Cerebellar cortex (tissue), 1 donor: Measurements from ENCODE around the gene PDE3A.

Experiments
- DNase-seq: peaks from one replicate; pipeline ENCODE4 v3.0.0-alpha.2; 2015; ENCODE audit warnings: low spot score

PDE3A gene

DNA sequence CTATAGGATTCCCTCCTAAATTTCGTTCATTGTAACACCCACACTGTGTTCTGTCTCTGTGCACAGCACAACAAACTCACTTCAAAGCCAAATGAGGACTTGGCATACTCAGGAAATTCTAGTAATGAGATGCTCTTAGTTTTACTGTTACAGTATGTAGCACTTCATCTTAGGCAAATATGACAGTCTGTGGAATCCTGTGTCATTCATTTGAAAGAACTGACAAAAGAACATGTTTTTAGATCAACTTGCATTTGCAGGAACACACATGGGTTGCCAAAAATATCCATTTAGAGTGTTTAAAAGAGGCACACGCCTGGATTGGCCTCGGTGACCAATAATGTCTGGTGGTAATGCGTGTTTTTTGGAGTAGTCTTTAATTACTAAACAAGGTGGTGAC lies 56.5 kb downstream of the PDE3A start:
- no peak for DNase-seq

DNA sequence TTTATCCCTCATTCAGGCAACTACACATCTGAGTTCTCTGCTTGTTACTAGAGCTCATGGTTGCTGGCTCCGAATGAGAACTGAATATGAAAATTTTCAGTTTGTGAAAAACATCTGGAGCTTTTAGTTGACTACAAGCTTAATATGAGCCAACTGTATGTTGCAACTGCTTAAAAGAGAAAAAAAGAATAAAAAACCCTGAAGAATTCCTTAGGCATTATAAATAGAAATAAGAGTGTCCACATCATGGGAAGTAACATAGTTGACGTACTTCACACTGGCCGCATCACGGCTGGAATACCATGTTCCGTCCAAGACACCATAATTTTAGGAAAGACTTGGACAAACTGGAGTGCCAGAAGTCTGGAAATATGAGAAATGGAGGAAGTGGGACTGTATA lies 57.9 kb downstream of the PDE3A start:
- no peak for DNase-seq

DNA sequence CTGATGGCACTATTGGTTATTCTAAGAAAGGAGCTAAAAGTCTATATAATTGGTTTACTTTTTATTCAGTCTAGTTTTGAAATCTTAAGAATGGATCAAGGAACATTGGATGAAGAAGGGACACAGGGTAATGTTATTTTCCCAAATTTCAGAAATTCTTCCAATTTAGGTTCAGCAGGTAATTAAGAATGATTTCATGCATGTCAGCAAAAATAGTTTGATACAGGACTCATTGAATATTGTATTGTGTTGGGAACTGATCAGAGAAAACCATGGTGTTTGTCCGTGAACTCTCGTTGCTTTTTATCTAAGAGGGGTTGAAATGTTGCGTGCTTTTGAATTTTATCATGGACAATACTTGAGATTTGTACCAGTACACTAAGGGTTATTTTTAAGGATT lies 58.6 kb downstream of the PDE3A start:
- no peak for DNase-seq

DNA sequence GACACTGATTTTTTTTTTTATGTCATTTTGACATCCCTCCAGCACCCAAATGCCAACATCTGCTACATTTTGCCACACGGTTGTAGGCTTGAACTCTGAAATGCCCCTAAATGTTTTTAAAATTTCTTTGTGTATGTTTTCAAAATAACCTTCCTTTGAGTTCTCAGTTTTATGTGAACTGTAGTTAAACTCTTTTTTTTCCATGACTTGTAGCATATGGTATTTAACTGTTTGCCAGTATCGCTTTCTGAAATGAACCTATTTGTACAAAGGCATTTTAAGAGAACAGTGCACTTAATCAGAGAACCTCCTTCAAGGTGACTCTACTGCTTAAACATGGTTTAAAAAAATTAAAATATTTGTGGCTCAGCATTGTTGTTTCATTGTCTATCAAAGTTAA lies 61.5 kb downstream of the PDE3A start:
- no peak for DNase-seq

DNA sequence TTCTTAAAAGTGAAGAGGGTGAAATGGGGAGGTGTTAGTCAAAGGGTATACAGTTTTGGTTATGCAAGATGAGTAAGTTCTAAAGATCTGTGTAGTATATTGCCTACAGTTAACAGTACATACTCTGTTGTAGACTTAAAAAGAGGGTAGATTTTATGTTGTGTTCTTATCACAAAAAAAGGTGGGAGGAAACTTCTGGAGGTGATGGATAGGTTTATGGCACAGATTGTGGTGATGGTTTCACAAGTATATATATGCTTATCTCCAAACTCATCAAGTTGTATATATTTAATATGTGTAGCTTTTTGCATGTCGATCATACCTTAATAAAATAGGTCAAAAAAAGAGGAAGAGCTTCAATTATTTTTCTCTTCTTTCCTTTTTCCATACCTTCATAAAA lies 64.0 kb downstream of the PDE3A start:
- DNase-seq: no peak

DNA sequence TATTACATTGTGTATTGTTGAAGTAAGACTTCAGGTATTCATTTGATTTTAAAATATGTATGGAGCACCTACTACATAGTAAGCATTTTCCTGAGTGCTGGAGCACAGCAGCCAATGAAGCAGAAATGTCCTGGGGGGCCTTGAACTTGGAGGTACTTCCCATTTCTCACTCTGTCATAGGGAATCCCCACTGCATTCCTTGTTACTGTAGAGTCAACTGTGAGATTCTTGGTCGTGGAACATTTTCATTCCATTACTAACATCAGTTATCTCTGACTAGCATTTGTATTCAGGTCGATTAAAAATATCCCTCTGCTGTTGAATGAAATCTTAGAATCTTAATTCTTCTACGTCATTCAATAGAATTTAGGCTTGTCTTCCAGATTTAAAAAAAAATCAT lies 66.7 kb downstream of the PDE3A start:
- no peak for DNase-seq

DNA sequence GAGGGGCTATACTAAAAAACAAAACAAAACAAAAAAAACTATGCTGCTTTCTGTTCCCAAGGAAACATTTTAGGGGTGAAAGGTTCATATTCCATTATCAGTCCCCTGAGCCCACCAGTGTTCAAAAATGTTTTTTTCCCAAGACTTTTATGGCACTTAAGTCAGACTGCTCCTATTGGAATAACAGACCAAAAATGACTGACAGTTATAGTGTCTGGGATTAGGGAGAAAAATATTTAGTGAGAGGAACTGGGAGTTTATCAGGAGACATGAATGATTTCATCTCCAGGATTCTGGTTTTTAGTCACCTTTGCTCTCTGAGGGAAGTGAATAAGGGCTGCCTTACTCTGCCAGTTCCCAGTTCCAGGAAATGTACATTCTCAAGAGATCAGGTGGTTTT lies 68.0 kb downstream of the PDE3A start:
- no peak for DNase-seq

DNA sequence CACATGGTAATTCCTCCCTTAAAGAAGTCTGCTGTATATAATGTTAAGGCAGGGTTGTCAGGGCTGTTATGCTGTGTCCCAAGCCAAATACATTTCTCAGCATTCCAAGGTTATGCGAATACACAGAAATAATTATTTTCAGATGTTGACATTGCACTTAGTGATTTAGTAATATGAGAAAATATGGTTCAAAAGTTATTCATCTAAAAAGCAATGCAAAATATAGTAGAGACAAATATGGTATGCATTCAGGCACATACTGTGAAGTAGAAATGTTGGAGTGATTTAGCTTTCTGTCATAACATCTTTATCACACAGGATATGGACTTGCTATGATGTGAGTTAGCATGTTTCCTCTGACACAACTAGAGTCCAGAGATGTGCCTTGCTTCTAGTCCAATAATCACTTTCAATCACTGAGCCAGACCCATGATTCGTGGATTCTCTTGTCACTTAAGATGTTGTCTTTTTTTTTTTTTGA lies 70.0 kb downstream of the PDE3A start:
- no peak for DNase-seq

DNA sequence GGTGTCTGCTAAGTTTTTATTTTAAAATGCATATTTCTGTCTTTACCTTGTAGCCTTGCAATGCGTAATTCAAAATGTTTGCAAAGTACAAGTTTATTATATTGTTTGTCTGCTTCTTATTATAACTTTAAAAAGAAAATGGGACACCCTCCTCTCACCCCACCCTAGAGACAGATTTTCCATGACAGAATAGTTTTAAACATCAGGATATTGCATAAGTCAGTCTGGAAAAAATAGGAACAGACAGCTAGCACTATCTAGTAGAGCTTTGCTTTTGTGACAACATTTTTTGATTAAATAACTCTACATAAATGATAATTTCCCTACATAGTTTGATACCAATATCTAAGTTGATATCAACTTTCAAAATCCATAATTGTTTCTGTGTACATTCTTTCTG lies 71.3 kb downstream of the PDE3A start:
- DNase-seq: no peak

DNA sequence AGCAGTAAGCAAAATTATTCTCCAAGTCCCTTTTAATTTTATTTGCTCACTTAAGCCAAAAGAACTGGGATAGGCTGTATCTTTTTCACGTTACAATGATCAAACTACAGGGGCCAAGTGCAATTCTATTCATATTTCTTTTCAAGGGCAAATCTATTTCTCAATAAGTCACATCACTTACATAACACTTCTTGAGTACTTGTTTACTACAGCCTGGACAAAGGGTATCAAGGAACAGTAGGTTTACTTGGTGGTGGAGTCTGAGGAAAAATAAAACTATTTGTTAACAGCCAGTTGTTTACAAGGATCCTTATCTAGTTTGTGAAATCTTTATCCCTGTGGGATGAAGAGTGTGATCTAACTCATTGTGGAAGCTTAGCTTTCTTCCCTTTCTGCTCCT lies 72.1 kb downstream of the PDE3A start:
- no peak for DNase-seq

DNA sequence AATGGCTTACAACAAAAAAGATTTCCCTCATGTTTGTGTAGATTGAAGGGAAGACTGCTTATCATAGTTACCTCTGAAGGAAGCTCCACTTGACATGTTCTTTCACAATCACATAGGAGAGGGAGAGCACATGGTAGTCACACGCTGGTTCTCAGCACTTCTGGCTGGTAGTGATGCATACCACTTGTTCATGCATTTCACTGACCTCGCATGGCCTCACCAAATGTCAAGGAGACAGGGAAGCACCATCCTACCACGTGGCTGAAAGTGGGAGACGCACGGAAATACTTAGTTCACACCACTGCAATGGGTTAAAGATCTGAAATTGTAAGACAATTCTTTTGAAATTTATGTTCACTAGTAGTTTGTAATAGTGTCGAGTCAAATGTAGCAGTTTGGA lies 74.0 kb downstream of the PDE3A start:
- DNase-seq: no peak

DNA sequence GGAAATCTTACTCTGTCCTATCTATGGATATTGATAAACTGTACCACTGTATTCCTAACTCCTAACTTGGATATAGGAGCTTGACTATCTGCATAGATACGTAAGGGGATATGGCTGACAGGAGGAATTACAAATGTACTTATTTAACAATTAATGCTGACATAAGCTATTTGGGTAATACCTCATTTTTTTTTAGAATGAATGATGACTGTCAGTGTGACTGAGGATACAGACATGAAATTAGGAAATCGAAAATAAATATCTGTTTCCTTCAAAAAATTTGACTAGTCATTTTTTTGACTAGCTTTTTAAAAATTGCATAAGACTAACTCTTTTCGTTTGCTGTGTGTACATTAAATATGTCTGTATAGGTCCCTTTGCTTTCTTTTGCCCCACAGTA lies 74.9 kb downstream of the PDE3A start:
- DNase-seq: no peak

DNA sequence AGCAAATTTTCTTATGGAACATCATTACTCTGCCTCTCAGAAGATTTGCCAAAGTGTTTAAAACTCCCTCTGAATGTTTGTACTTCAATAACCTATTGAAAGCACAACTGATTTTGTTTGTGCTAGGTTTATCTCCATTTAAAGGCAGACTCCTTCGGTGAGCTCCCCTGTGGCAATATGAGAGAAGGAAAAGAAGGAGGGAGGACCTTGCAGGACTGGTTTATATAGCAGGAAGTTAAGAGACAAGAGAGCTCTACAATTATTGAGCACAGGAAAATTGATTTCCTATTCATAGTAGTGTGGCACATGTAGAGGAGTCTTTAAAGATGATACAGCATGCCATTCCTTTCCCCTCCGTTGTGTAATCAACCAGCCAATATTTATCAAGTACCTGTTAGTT lies 75.5 kb downstream of the PDE3A start:
- peak; percentile 30 for DNase-seq

DNA sequence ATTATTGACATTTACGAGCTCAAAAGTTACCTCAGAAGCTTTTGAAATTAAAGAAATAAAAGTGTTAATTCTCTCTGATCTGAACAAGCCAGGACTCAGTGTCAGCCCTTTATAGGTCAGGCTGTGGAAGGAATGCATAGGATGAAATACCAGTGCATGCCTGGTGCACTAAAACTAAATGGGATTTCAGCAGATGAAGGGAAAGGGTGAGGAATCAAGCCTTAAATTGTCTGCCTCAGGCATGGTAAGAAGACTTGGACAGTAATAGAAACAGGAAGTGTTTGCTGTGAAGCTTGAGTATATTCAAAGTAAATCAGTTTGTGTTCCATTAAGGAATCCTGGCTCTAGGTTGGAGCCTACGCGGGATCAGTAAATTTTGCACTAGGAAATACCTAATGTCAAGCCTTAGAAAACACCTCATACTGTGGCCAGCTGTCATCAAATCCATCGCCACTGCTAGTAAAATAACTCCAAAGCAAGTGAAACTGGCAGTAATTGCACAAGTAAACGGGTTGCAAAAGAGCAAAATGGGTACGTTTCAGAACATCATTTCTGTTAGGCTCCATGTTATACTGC lies 76.3 kb downstream of the PDE3A start:
- DNase-seq: peak; percentile 71

DNA sequence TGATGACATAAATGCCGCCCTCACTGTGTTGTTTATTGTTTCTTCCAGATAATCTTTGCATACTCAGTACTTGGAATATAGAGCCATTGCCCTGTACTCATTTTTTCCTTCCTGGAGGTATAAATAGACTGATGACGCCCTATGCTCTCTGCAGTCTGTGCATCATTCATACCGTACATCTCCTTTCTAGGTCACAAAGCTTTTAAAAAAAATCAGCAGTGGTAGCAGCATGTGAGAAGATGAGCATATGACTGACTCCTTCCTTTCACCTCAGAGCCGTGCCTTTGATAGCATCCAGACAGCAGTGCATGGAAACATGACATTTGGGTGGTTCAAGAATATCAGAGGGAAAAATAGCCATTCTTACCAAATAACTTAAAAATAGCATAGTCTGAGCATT lies 77.3 kb downstream of the PDE3A start:
- DNase-seq: peak; percentile 95

DNA sequence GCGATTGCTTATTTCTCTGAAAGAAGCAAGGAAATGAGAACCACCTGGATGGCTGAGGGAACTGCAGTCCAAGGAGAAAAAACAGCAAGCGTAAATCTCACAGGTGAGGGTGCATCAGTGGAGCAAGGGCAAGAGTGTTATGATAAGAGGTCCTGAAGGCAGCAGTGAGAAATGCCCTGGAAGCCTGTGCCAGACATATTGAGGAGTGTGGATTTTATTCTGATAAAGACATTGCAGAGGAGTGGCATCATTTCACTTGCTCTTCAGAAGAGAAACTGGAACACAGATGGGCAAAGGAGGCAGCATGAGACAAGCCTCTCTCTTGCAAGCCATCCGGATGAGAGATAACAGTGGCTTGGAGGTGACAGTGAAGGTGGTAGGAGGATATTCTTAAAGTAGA lies 78.5 kb downstream of the PDE3A start:
- peak; percentile 50 for DNase-seq

DNA sequence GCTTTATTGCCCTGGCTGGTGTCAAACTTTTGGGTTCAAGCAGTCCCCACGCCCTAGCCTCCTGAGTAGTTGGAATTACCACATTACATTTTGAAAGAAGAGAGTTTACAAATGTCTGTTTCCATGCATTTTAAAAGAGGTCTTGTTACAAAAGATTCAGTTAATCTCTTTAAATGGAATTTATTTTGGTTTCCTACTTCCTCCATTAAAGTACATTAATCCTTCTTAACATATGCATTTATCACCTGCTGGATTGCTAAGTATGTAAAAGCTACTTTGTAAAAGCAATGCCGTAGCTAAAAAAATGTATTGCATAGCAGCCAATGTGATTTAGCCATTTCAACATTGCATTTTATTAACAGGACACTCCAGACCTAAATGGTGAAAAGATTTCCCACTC lies 80.4 kb downstream of the PDE3A start:
- no peak for DNase-seq

DNA sequence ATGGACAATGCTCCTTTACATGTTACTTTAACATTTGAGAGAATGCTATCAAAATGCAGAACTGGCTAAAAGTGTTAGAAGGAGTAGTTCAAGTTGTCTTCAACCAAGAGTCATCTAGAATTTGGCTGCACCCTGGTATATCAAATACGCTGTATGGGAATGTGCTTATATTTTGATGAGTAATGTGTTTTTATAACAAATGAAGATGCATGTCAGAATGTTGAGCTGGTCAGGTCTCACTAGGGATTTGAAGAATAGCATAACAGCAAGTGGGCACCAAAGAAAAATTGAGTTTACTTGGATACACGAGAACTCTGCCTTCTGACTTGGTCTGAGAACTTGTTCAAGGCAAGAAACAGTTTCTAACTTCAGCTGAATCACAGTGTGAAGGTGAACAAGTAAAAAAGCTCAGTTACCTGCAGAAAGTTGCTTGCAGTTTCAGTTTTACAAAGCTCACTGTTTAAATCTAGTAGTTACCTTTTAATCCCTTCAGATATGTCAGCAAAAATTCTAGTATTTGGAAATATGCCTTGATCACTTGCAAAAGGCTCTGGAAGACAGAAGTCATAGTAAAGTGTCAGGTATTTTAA lies 82.3 kb downstream of the PDE3A start:
- no peak for DNase-seq

DNA sequence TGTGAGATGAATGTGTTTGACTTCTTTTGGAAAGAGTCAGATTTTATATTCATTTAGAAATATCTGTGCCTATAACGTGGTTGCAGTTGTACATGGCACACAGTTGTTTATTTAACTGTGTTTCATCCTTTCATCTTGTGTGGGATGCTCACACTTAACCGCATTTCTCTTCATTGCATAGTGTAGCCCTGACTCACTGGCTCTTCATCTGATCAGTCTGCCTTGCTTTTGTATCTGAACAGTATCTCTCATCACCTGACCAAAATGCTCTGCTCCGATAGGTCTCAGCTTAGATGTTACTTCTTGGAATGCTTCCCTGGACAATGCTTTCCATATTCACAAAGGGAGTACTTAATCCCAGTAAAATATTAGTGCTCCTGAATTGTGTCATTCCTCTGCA lies 83.4 kb downstream of the PDE3A start:
- DNase-seq: no peak

DNA sequence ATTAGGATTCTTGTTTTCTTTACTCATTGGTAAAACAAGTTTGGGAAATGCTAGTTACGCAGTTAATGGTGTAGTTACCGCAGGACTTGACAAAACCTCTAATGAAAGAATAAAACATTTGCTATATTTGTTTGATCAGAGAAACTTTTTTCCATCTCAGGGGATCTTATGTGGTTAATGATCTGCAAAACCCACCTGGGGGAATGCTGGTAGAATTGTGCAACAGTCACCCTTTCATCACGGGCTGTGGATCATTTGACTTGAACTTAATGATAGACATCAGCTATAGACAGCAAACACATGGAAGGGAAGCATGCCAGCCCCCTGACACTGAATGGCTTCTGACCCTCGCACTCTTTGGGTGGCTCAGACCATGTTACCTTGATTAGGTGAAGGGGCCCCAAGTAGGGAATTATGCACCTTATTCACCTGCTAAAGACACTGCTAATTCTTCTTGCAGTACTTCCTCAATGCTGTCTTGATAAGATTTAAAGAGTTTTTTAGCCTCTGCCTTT lies 84.2 kb downstream of the PDE3A start:
- DNase-seq: no peak

DNA sequence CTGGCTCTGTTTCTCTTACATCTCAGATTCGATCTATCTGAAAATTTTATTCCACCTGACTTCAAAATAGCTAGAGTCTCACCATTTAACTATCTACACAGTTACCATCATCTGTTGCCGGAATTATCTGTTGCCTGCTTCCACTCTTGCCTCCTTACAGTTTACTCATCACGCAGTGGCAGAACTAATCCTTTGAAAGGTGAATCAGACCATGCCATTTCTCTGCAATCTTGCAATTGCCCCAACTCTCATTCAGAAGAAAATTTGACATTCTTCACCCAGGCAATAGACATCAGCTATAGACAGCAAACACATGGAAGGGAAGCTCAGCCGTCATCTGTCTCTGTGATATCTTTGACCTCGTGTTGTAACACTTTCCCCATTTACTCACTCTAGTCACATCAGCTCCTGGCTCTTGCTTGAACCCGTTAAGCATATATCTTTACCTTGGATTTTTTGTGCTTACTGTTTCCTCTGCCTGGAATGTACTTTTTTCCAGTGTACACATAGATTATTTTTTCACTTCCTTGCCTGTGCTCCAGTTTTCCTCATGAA lies 85.5 kb downstream of the PDE3A start:
- DNase-seq: no peak

DNA sequence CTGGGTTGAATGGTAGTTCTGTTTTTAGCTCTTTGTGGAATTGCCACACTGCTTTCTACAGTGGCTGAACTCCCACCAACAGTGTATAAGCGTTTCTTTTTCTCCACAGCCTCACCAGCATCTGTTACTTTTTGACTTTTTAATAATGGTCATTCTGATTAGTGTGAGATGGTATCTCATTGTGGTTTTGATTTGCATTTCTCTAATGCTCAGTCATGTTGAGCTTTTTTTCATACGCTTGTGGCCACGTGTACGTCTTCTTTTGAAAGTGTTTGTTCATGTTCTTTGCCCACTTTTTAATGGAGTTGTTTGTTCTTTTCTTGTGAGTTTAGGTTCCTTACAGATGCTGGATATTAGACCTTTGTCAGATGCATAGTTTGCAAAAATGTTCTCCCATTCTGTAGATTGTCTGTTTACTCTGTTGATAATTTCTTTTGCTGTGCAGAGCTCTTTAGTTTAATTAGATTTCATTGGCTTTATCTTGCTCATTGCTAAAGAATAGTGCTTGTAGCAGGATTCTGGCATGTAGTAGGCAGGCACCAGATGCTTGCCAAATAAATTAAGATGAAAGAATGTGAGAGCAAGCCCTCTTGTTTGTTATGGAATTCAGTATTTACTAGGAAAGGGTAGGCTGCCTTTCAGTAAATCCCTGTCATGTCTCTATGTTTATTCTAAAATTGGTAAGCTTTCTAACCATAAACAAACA lies 86.8 kb downstream of the PDE3A start:
- DNase-seq: peak; percentile 31

DNA sequence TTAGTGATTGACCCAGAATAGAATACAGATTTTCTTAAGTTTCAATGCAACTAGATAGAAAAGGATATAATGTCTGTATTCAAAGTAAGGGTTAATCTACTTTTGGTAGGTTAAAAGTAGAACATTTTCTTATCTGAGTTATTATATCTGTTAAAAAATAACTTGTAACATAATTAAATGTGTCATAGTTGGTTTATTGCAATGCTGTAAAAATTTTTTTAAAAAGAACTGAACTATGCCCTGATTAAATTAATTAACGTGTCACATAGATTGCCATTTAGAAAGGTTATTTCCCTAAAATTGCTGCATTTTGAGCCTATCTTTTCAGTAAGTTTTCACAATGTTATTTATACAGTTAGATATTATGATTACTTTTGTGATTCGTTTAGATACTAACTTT lies 89.2 kb downstream of the PDE3A start:
- no peak for DNase-seq
